ENCODE results near the gene ATL1. TPM values are rescaled to one million over a fixed set of nuclear protein-coding genes. Genes with fewer than 3 reads are reported as not detected.

ATL1 gene
- total RNA-seq, 4 donors from 2014 or later, result 1.5 to 24.3 (median 13.0) TPM

- Histone ChIP-seq H3K27ac (no peak overlapping the region), H3K36me3 (no peaks in the 10 kb centered on the region), H3K27me3 (no peaks in the 10 kb centered on the region), H3K4me1 (no peaks in the 10 kb centered on the region), H3K9me3 (no peaks in the 10 kb centered on the region), H3K4me3 (no peak overlapping the region)
- DNase-seq, result no peak
- intact Hi-C loops (cut with DNase I; ENCODE audit: low total_unique reads), result no loop called here
- TF ChIP-seq POLR2A (IDR thresholded peaks at IDR 0.05) (no peak), CTCF (IDR thresholded peaks at IDR 0.05) (no peak)
Measured at GRCh38 chr14:50675597-50675996, 115.7 kb downstream of the ATL1 start.

GRCh38 chr14:50676814-50677516, 117.0 kb downstream of the ATL1 start:
- Histone ChIP-seq H3K36me3 (no peaks in the 10 kb centered on the region), H3K9me3 (no peaks in the 10 kb centered on the region), H3K4me3 (no peak overlapping the region), H3K27me3 (no peaks in the 10 kb centered on the region), H3K4me1 (no peaks in the 10 kb centered on the region), H3K27ac (no peak overlapping the region)
- TF ChIP-seq POLR2A (IDR thresholded peaks at IDR 0.05) (no peak), CTCF (IDR thresholded peaks at IDR 0.05) (no peak)
- intact Hi-C loops (cut with DNase I; ENCODE audit: low total_unique reads), result no loop called here
- no peak for DNase-seq

- Histone ChIP-seq H3K4me3 (no peak overlapping the region), H3K4me1 (no peaks in the 10 kb centered on the region), H3K9me3 (no peaks in the 10 kb centered on the region), H3K27me3 (no peaks in the 10 kb centered on the region), H3K36me3 (no peaks in the 10 kb centered on the region), H3K27ac (no peak overlapping the region)
- intact Hi-C loops (cut with DNase I; ENCODE audit: low total_unique reads), result no loop called here
- DNase-seq, result no peak
- TF ChIP-seq POLR2A (IDR thresholded peaks at IDR 0.05) (no peak), CTCF (IDR thresholded peaks at IDR 0.05) (no peak)
Measured at GRCh38 chr14:50677527-50678063, 117.7 kb downstream of the ATL1 start.

- no peaks in the 10 kb centered on the region for H3K9me3 ChIP-seq
- H3K27me3 ChIP-seq, result no peaks in the 10 kb centered on the region
- TF ChIP-seq CTCF (IDR thresholded peaks at IDR 0.05) (no peak), POLR2A (IDR thresholded peaks at IDR 0.05) (no peak)
- DNase-seq, result no peak
- no peaks in the 10 kb centered on the region for H3K36me3 ChIP-seq
- intact Hi-C loops (cut with DNase I; ENCODE audit: low total_unique reads), result no loop called here
- H3K27ac ChIP-seq, result no peak overlapping the region
- H3K4me1 ChIP-seq, result no peaks in the 10 kb centered on the region
- no peak overlapping the region for H3K4me3 ChIP-seq
Measured at GRCh38 chr14:50678163-50678562, 118.2 kb downstream of the ATL1 start.

GRCh38 chr14:50679674-50680073, 119.7 kb downstream of the ATL1 start:
- no peak overlapping the region for H3K27ac ChIP-seq
- intact Hi-C loops (cut with DNase I; ENCODE audit: low total_unique reads), result no loop called here
- no peak for DNase-seq
- H3K36me3 ChIP-seq, result no peaks in the 10 kb centered on the region
- no peak for TF ChIP-seq CTCF (IDR thresholded peaks at IDR 0.05)
- no peak for TF ChIP-seq POLR2A (IDR thresholded peaks at IDR 0.05)
- H3K9me3 ChIP-seq, result no peaks in the 10 kb centered on the region
- no peak overlapping the region for H3K4me3 ChIP-seq
- H3K27me3 ChIP-seq, result no peaks in the 10 kb centered on the region
- no peaks in the 10 kb centered on the region for H3K4me1 ChIP-seq

Small RNA genes lying within 50 kb of the gene (small RNA-seq; reads per million reads assigned to genes)
- not detected for gene RN7SL452P
- gene SNRPGP1, result not detected

Other genes starting within 250 kb of the ATL1 start
- gene L2HGDH, start 247.9 kb upstream of the ATL1 start, total RNA-seq, result 1 to 10 TPM in 3 of 4 donors, under 1 TPM in 1; 0.29 to 7.9 (median 2.5) TPM
- gene DMAC2L, start 247.8 kb upstream of the ATL1 start, total RNA-seq, result 10 to 100 TPM; 13.1 to 48.4 (median 20.4) TPM
- gene CDKL1, start 163.3 kb upstream of the ATL1 start, total RNA-seq, result 10 to 100 TPM in 3 of 4 donors, 1 to 10 TPM in 1; 6.8 to 38.1 (median 20.1) TPM
- 100 to 1,000 TPM in 2 of 4 donors, 10 to 100 TPM in 2; 44.6 to 179 (median 97.8) TPM for gene MAP4K5, start 27.6 kb upstream of the ATL1 start, total RNA-seq
- 10 to 100 TPM; 18.2 to 42.9 (median 35.8) TPM for gene SAV1, start 108.2 kb downstream of the ATL1 start, total RNA-seq

All from uterus (tissue), 4 donors.